ENCODE measurements around the gene INO80E. TPM values are rescaled to one million over a fixed set of nuclear protein-coding genes. Genes with fewer than 3 reads are reported as not detected.

Gene INO80E, protein sequence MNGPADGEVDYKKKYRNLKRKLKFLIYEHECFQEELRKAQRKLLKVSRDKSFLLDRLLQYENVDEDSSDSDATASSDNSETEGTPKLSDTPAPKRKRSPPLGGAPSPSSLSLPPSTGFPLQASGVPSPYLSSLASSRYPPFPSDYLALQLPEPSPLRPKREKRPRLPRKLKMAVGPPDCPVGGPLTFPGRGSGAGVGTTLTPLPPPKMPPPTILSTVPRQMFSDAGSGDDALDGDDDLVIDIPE
- 19.7 and 26.9 TPM in 2 replicates for total RNA-seq

GRCh38 chr16:29995911-29996765 lies at the start of gene INO80E:
INO80E (plus strand) TSS chr16:29996241; CDS start chr16:29996311, 70 bp downstream.

GRCh38 chr16:29961479-29962343 lies 34.3 kb upstream of the INO80E start, which contains the start of gene TMEM219:
TMEM219 (plus strand) TSS chr16:29962079; CDS start chr16:29963144, 1,065 bp downstream.

DNA sequence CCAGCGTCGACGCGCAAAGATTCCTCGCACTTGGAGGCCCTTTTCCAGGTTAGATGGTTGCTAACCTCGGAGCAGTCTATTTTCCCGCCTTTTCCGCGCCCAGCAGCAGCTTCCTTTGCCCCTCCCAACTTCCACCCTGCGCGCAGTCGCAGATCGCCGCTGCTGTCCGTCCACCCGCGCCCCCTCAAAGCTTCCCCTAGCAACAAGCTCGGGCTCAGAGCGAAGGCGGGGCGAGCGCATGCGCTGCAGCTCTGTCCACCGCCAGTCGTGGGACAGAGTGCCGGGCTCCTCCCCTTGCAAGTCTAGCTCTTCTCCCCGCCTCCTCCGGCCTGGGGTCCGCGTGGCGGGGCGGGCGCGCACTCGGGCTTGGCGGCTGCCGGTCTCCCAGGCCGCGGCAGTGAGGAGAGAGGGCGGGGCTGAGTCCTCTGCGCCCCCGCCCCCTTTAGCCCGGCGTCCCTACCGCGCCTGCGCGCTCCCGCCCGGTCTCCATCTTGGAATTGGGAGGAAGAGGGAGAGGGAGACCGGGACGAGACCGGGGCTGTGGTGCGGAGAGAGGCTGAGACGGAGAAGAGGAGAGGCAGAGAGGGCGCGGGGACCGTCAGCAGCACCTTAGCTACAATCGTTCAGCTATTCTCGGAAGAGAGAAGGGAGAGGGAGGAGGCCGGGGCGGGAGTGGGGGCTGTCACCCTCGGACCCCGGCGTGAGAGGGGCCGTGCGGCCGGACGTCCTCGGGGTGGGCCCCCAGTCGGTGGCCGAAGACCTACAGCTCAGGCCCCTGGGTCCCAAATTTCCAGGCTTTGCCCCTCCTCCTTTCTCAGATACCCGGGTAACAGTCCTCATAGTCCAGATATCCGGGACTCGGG lies 22.4 kb upstream of the INO80E start, which contains the start of gene TAOK2:
Gene TAOK2, plus strand, starts transcription at position 485 of the 863 bp plus-strand sequence. CDS start 3,905 bp downstream, outside the sequence.

DNA sequence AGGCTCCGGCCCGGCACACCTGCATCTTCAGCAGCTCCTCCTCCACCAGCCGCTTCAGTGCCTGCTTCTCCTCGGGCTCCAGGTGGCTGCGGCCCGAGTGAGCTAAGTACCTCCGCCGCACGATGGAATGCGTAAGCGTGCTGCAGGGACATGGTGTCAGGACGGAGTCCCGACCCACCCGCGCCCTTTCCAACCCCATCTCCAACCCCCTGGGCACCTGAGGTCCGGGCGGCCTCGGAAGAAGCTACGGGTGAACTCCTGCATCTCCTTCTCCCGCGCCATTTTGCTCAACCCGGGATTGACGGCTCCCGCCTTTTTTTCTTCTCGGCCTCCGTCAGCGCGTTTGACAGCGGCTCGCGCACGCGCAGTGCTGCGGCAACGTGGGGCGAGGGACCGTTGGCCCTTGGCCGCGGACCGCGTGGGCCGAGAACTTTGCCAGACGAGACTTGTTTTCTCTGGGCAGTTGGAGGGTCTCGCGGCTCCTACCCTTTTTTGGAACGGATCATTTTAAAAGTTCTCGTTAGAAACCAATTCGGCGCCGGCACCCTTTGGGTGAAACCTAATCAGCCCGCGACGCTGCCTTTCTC lies 624 bp upstream of the INO80E start, which contains the start of gene HIRIP3:
Gene HIRIP3, minus strand, starts transcription at position 294 of the 587 bp plus-strand sequence. Its CDS starts 12 bp downstream, at position 282.

GRCh38 chr16:30010844-30011713 lies 15.0 kb downstream of the INO80E start, which contains the start of gene DOC2A:
DOC2A (minus strand) TSS chr16:30011027; CDS start chr16:30010222, 805 bp downstream.

DNA sequence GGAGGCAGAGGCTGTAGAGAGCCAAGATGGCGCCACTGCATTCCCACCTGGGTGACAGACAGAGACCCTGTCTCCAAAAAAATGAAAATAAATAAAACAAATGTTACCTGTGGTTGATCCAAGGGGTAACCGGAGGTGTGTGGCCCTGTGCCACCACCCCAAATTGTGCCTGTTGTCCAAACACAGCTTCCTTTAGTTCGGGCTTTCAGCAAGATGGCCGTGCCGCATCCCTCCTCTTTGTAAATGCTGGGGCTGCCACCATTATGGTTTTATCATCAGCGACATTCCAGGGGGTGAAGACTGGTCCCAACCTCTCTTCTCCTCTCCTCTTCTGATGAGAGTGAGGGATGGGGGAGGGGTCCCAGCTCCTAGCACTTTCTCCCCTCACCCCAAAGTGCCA lies 26.8 kb downstream of the INO80E start, which contains the start of gene C16orf92:
Gene C16orf92, plus strand, starts transcription at position 312 of the 400 bp plus-strand sequence. CDS start 143 bp downstream, outside the sequence.

DNA sequence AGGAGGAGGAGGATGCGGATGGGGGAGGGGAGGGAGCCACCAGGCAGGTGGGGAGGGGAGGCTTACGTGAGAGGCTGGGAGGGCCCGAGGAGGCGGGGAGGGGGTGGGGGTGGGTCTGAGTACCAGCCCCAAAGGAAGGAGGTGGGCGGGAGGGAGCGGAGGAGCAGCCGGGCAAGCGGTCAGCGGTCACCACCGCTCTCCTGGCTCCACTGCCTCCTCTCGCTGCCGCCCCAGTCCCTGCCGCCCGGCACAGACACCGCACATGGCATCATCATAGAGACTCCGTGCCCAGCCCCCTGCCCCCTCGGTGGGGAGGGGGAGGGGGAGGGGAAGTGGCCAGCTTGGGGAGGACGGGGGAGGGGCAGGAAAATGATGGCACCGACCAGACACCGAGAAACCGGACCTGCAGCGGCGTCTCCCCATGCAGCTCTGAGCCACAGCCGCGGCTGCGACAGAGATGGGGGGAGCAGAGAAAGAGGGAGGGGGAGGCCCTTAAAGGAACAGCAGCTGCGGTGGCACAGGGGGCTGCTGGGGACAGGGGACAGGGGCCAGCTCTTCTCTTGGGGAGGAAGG lies 34.9 kb downstream of the INO80E start, which contains the start of gene TLCD3B:
Gene TLCD3B, minus strand, starts transcription at position 431 of the 573 bp plus-strand sequence. CDS start 744 bp downstream, outside the sequence.

Other genes starting within 250 kb of the INO80E start
- not detected in 2 replicates for gene ZG16, start 218.0 kb upstream of the INO80E start, total RNA-seq
- 7.3 and 78.8 TPM in 2 replicates for gene KIF22, start 205.5 kb upstream of the INO80E start, total RNA-seq
- gene MAZ, start 189.7 kb upstream of the INO80E start, total RNA-seq: 116 and 157 TPM in 2 replicates
- 3.6 and 6.0 TPM in 2 replicates for gene PRRT2, start 184.0 kb upstream of the INO80E start, total RNA-seq
- 19.4 and 30.4 TPM in 2 replicates for gene PAGR1, start 180.1 kb upstream of the INO80E start, total RNA-seq
- gene MVP, start 175.8 kb upstream of the INO80E start, total RNA-seq: 684 and 723 TPM in 2 replicates
- 69.4 and 169 TPM in 2 replicates for gene CDIPT, start 133.0 kb upstream of the INO80E start, total RNA-seq
- 4.1 and 21.5 TPM in 2 replicates for gene SEZ6L2, start 96.7 kb upstream of the INO80E start, total RNA-seq
- gene ASPHD1, start 95.8 kb upstream of the INO80E start, total RNA-seq: 6.5 and 7.7 TPM in 2 replicates
- 9.9 and 12.5 TPM in 2 replicates for gene KCTD13, start 70.0 kb upstream of the INO80E start, total RNA-seq
- 76.5 and 105 TPM in 2 replicates for gene TMEM219, start 34.2 kb upstream of the INO80E start, total RNA-seq
- 59.2 and 87.8 TPM in 2 replicates for gene TAOK2, start 22.4 kb upstream of the INO80E start, total RNA-seq
- gene HIRIP3, start 624 bp upstream of the INO80E start, total RNA-seq: 5.8 and 11.8 TPM in 2 replicates
- 1.2 TPM in 1 of 2 replicates, not detected in the other for gene DOC2A, start 14.8 kb downstream of the INO80E start, total RNA-seq
- gene C16orf92, start 27.0 kb downstream of the INO80E start, total RNA-seq: not detected in 2 replicates
- not detected in 2 replicates for gene TLCD3B, start 35.0 kb downstream of the INO80E start, total RNA-seq
- gene ALDOA, start 69.5 kb downstream of the INO80E start, total RNA-seq: 770 and 1,149 TPM in 2 replicates
- gene PPP4C, start 79.8 kb downstream of the INO80E start, total RNA-seq: 201 and 205 TPM in 2 replicates
- gene TBX6, start 95.7 kb downstream of the INO80E start, total RNA-seq: under 0.01 and 0.33 TPM in 2 replicates
- gene YPEL3, start 100.0 kb downstream of the INO80E start, total RNA-seq: 9.9 and 25.8 TPM in 2 replicates
- gene GDPD3, start 117.3 kb downstream of the INO80E start, total RNA-seq: 1.6 and 2.6 TPM in 2 replicates
- gene MAPK3, start 127.0 kb downstream of the INO80E start, total RNA-seq: 40.4 and 108 TPM in 2 replicates
- 0.50 and 2.6 TPM in 2 replicates for gene CORO1A, start 187.4 kb downstream of the INO80E start, total RNA-seq
- 14.9 and 139 TPM in 2 replicates for gene BOLA2B, start 197.4 kb downstream of the INO80E start, total RNA-seq
- gene SLX1A, start 197.6 kb downstream of the INO80E start, total RNA-seq: 35.9 and 55.4 TPM in 2 replicates
- 5.2 and 8.6 TPM in 2 replicates for gene SULT1A3, start 203.0 kb downstream of the INO80E start, total RNA-seq

All from smooth muscle cell of trachea (primary cell).